ENCODE results near the gene CHAC2. TPM values are rescaled to one million over a fixed set of nuclear protein-coding genes. Genes with fewer than 3 reads are reported as not detected.

Gene CHAC2
- total RNA-seq, 1 donor: 3.3 TPM

DNA sequence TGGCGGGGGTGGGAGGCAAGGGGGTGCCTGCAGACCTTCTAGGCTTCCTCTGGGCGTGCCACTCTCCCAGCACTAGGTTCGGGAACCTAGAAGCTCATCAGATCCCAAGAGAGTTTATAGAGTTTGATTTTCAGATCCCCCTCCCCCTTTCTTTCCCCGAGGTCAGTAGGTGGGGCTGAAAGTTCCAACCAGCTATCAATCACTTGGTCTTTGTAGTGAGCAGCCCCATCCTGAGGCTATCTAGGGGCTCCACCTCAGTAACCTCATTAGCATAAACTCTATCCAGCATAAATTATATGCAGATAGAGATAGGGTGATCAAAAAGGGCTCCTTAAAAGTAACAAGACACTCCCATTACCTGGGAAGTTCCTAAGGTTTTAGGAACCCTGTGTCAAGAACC, 52.0 kb downstream of the CHAC2 start:
- H3K4me3 ChIP-seq (ENCODE audit: insufficient read depth, low read length): no peak overlapping the region
- H3K27ac ChIP-seq (ENCODE audit: low read depth, low read length): no peak overlapping the region
- TF ChIP-seq, protein P1, sequence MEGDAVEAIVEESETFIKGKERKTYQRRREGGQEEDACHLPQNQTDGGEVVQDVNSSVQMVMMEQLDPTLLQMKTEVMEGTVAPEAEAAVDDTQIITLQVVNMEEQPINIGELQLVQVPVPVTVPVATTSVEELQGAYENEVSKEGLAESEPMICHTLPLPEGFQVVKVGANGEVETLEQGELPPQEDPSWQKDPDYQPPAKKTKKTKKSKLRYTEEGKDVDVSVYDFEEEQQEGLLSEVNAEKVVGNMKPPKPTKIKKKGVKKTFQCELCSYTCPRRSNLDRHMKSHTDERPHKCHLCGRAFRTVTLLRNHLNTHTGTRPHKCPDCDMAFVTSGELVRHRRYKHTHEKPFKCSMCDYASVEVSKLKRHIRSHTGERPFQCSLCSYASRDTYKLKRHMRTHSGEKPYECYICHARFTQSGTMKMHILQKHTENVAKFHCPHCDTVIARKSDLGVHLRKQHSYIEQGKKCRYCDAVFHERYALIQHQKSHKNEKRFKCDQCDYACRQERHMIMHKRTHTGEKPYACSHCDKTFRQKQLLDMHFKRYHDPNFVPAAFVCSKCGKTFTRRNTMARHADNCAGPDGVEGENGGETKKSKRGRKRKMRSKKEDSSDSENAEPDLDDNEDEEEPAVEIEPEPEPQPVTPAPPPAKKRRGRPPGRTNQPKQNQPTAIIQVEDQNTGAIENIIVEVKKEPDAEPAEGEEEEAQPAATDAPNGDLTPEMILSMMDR (IDR thresholded peaks at IDR 0.05; ENCODE audit: extremely low read depth, low read depth, low read length): no peak
- H3K9me3 ChIP-seq (ENCODE audit: low read depth, low read length): no peaks in the 10 kb centered on the region
- H3K27me3 ChIP-seq (ENCODE audit: insufficient read depth, low read length): no peaks in the 10 kb centered on the region
- no peak overlapping the region for H2AFZ ChIP-seq (ENCODE audit: low read length)
- H4K20me1 ChIP-seq (ENCODE audit: insufficient read depth, low read length): no peaks in the 10 kb centered on the region
- no peaks in the 10 kb centered on the region for H3K79me2 ChIP-seq (ENCODE audit: insufficient read depth, low read length)
- no peaks in the 10 kb centered on the region for H3K4me1 ChIP-seq (ENCODE audit: insufficient read depth, low read length)
- peaks cover 54% of the 10 kb centered on the region for H3K36me3 ChIP-seq (ENCODE audit: insufficient read depth, low read length)
- DNase-seq (ENCODE audit: insufficient read length, low spot score, missing footprints): no peak
- H3K4me2 ChIP-seq (ENCODE audit: insufficient read depth, low read length): no peak overlapping the region

GRCh38 chr2:53820048-53820447, 52.4 kb downstream of the CHAC2 start:
- Histone ChIP-seq H2AFZ (ENCODE audit: low read length) (no peak overlapping the region), H3K4me3 (ENCODE audit: insufficient read depth, low read length) (no peak overlapping the region), H4K20me1 (ENCODE audit: insufficient read depth, low read length) (no peaks in the 10 kb centered on the region), H3K79me2 (ENCODE audit: insufficient read depth, low read length) (no peaks in the 10 kb centered on the region), H3K4me1 (ENCODE audit: insufficient read depth, low read length) (no peaks in the 10 kb centered on the region), H3K36me3 (ENCODE audit: insufficient read depth, low read length) (peaks cover 53% of the 10 kb centered on the region), H3K9me3 (ENCODE audit: low read depth, low read length) (no peaks in the 10 kb centered on the region), H3K27me3 (ENCODE audit: insufficient read depth, low read length) (no peaks in the 10 kb centered on the region), H3K27ac (ENCODE audit: low read depth, low read length) (no peak overlapping the region), H3K4me2 (ENCODE audit: insufficient read depth, low read length) (no peak overlapping the region)
- TF ChIP-seq, protein P1 (IDR thresholded peaks at IDR 0.05; ENCODE audit: extremely low read depth, low read depth, low read length): no peak
- DNase-seq (ENCODE audit: insufficient read length, low spot score, missing footprints): no peak

DNA sequence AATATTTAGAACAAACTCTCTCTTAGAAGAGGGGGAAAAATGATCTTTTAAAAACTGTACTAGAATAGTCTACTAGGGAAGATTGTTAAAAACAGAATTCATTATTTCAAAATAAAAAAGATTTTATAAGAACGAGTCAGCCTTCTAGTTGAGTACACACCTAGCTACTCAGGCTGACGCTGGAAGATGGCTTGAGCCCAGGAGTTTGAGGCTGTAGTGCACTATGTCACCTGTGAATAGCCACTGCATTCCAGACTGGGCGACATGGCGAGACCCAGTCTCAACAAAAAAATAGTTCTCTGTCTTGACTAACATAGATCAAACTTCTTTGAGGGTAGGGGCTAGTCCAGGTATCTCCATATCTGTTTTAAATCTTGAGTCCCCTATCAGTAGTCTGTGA, 53.1 kb downstream of the CHAC2 start:
- TF ChIP-seq, protein P1 (IDR thresholded peaks at IDR 0.05; ENCODE audit: extremely low read depth, low read depth, low read length): no peak
- DNase-seq (ENCODE audit: insufficient read length, low spot score, missing footprints): no peak
- H3K9me3 ChIP-seq (ENCODE audit: low read depth, low read length): no peaks in the 10 kb centered on the region
- no peaks in the 10 kb centered on the region for H3K4me1 ChIP-seq (ENCODE audit: insufficient read depth, low read length)
- H3K4me2 ChIP-seq (ENCODE audit: insufficient read depth, low read length): no peak overlapping the region
- no peak overlapping the region for H3K4me3 ChIP-seq (ENCODE audit: insufficient read depth, low read length)
- H3K79me2 ChIP-seq (ENCODE audit: insufficient read depth, low read length): no peaks in the 10 kb centered on the region
- peaks cover 46% of the 10 kb centered on the region for H3K36me3 ChIP-seq (ENCODE audit: insufficient read depth, low read length)
- H4K20me1 ChIP-seq (ENCODE audit: insufficient read depth, low read length): no peaks in the 10 kb centered on the region
- no peak overlapping the region for H2AFZ ChIP-seq (ENCODE audit: low read length)
- no peaks in the 10 kb centered on the region for H3K27me3 ChIP-seq (ENCODE audit: insufficient read depth, low read length)
- no peak overlapping the region for H3K27ac ChIP-seq (ENCODE audit: low read depth, low read length)

DNA sequence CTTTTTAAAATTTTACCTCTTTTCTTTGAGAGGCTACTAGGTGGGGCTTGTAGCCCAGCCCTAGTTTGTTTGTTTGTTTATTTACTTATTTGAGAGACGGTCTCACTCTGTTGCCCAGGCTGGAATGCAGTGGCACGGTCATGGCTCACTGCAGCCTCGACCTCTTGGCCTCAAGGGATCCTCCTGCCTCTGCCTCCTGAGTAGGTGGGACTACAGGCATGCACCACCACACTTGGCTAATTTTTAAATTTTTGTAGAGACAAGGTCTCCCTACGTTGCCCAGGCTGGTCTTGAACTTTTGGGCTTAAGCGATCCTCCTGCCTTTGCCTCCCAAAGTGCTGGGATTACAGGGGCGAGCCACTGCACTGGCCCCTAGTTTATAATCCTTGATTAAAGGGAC, 54.2 kb downstream of the CHAC2 start:
- H3K27ac ChIP-seq (ENCODE audit: low read depth, low read length): no peak overlapping the region
- no peak overlapping the region for H3K4me2 ChIP-seq (ENCODE audit: insufficient read depth, low read length)
- H3K36me3 ChIP-seq (ENCODE audit: insufficient read depth, low read length): peaks cover 37% of the 10 kb centered on the region
- H3K4me3 ChIP-seq (ENCODE audit: insufficient read depth, low read length): no peak overlapping the region
- TF ChIP-seq, protein P1 (IDR thresholded peaks at IDR 0.05; ENCODE audit: extremely low read depth, low read depth, low read length): no peak
- no peaks in the 10 kb centered on the region for H3K79me2 ChIP-seq (ENCODE audit: insufficient read depth, low read length)
- no peaks in the 10 kb centered on the region for H3K27me3 ChIP-seq (ENCODE audit: insufficient read depth, low read length)
- H4K20me1 ChIP-seq (ENCODE audit: insufficient read depth, low read length): no peaks in the 10 kb centered on the region
- no peaks in the 10 kb centered on the region for H3K9me3 ChIP-seq (ENCODE audit: low read depth, low read length)
- H2AFZ ChIP-seq (ENCODE audit: low read length): no peak overlapping the region
- no peak for DNase-seq (ENCODE audit: insufficient read length, low spot score, missing footprints)
- no peaks in the 10 kb centered on the region for H3K4me1 ChIP-seq (ENCODE audit: insufficient read depth, low read length)
